PC-3 (cell line): ENCODE data around the gene VWA8.

Experiments used
- EZH2 ChIP-seq: fragments of 300-600 bp; sonication (generic); IDR thresholded peaks from one replicate; pipeline ENCODE4 v1.6.1; 2017; ENCODE audit warnings: antibody characterized with exemption, mild to moderate bottlenecking, low read length; ENCODE audit not compliant: unreplicated experiment
- TF ChIP-seq, protein P1 (sequence below): fragments of 300-600 bp; sonication (generic); conservative IDR thresholded peaks from 2 replicates; pipeline ENCODE4 v1.5.1; 2017; ENCODE audit warnings: antibody characterized with exemption, low read depth, mild to moderate bottlenecking, low read length

DNA sequence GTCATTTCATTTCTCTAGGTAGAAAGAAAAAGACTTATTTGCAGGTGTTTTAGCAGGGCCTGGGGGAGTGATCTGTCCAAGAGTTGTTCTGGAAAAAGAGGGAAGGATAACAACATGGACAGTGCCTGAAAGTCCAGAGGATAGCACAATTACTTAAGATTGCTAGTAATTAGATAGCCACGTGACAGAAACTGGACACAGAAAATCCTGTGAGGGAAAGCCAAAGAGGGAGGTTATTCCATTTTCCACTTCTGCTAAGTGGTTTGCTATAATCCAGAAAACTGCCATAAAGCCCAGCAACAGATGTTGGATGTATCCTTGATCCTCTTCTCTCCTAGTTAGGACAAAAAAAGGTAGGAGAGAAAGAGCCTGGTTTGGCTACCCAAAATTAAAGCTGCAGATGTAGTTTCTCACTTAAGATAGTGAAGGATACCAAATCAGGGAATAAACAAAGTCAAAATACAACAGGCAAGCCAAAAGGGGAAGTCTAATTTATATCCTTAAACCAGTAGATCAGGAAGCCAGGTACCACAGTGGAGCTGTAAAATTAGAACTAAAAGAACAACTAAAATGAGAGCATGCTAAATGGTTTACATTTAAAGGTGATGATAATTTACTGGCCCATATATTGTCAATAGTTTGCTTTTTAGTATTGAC, 140.2 kb downstream of the VWA8 start:
- TF ChIP-seq, protein P1, sequence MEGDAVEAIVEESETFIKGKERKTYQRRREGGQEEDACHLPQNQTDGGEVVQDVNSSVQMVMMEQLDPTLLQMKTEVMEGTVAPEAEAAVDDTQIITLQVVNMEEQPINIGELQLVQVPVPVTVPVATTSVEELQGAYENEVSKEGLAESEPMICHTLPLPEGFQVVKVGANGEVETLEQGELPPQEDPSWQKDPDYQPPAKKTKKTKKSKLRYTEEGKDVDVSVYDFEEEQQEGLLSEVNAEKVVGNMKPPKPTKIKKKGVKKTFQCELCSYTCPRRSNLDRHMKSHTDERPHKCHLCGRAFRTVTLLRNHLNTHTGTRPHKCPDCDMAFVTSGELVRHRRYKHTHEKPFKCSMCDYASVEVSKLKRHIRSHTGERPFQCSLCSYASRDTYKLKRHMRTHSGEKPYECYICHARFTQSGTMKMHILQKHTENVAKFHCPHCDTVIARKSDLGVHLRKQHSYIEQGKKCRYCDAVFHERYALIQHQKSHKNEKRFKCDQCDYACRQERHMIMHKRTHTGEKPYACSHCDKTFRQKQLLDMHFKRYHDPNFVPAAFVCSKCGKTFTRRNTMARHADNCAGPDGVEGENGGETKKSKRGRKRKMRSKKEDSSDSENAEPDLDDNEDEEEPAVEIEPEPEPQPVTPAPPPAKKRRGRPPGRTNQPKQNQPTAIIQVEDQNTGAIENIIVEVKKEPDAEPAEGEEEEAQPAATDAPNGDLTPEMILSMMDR = no peak
- no peak for TF ChIP-seq EZH2
